H1 (cell line): ENCODE data around the gene CCDC106. TPM values are rescaled to one million over a fixed set of nuclear protein-coding genes. Genes with fewer than 3 reads are reported as not detected.

Experiments used
- polyA plus RNA-seq, 7 experiments: library from polyadenylated mRNA; depleted of rRNA in 3 of 7; stranded (reverse) in 5 of 7; unstranded in 2 of 7; fragments of >200 nt in 5 of 7; fragments of 200-250 nt in 2 of 7; gene quantifications; 1 replicate in 5 of 7; 2 replicates in 1 of 7; 4 replicates in 1 of 7; pipeline versions ENCODE4 v1.2.1 to v1.2.3, GENCODE V29; 2011 to 2013; ENCODE audit warnings: missing spikeins in 2 of 7, mixed read lengths in 2 of 7
- total RNA-seq: library from RNA; stranded (reverse); fragmentation: NEBNext Ultra II Directional; extraction: Animal tissue kit (Norgen Biotek cat#: 25700); gene quantifications from 2 replicates; pipeline ENCODE4 v1.2.1, GENCODE V29; 2021
- TF ChIP-seq, protein P1 (sequence below): fragments of 300-600 bp; sonication (generic); IDR thresholded peaks from 2 replicates; pipeline ENCODE4 v1.7.1; 2012; ENCODE audit warnings: low read length, moderate library complexity, mild to moderate bottlenecking, inconsistent platforms; ENCODE audit not compliant: insufficient replicate concordance

The CCDC106 gene
- total and polyA plus RNA-seq, 2 of the 8 experiments (the other 6 are each of a cell fraction or from before 2014, with no cell fraction given) = 12.0 to 20.1 TPM

DNA sequence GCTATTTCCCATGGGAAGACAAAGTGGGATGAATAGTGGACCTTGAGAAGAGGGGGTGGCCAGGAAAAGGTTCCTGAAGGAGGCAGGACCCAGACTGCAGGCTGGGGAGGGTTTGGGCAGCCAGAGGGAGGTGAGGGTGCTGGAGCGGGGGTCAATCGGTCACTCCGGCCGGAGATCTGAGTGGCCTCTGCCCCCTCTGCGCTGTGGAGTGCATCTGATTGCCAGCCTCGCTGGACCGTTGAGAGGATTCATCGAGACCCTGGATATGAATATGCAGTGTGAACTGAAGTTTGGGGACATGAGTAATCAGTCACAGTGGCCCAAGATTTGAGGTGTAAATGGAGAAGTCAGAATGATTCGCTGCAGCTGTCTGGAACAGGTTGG lies 12.7 kb upstream of the CCDC106 start (continued):
- TF ChIP-seq, protein P1, sequence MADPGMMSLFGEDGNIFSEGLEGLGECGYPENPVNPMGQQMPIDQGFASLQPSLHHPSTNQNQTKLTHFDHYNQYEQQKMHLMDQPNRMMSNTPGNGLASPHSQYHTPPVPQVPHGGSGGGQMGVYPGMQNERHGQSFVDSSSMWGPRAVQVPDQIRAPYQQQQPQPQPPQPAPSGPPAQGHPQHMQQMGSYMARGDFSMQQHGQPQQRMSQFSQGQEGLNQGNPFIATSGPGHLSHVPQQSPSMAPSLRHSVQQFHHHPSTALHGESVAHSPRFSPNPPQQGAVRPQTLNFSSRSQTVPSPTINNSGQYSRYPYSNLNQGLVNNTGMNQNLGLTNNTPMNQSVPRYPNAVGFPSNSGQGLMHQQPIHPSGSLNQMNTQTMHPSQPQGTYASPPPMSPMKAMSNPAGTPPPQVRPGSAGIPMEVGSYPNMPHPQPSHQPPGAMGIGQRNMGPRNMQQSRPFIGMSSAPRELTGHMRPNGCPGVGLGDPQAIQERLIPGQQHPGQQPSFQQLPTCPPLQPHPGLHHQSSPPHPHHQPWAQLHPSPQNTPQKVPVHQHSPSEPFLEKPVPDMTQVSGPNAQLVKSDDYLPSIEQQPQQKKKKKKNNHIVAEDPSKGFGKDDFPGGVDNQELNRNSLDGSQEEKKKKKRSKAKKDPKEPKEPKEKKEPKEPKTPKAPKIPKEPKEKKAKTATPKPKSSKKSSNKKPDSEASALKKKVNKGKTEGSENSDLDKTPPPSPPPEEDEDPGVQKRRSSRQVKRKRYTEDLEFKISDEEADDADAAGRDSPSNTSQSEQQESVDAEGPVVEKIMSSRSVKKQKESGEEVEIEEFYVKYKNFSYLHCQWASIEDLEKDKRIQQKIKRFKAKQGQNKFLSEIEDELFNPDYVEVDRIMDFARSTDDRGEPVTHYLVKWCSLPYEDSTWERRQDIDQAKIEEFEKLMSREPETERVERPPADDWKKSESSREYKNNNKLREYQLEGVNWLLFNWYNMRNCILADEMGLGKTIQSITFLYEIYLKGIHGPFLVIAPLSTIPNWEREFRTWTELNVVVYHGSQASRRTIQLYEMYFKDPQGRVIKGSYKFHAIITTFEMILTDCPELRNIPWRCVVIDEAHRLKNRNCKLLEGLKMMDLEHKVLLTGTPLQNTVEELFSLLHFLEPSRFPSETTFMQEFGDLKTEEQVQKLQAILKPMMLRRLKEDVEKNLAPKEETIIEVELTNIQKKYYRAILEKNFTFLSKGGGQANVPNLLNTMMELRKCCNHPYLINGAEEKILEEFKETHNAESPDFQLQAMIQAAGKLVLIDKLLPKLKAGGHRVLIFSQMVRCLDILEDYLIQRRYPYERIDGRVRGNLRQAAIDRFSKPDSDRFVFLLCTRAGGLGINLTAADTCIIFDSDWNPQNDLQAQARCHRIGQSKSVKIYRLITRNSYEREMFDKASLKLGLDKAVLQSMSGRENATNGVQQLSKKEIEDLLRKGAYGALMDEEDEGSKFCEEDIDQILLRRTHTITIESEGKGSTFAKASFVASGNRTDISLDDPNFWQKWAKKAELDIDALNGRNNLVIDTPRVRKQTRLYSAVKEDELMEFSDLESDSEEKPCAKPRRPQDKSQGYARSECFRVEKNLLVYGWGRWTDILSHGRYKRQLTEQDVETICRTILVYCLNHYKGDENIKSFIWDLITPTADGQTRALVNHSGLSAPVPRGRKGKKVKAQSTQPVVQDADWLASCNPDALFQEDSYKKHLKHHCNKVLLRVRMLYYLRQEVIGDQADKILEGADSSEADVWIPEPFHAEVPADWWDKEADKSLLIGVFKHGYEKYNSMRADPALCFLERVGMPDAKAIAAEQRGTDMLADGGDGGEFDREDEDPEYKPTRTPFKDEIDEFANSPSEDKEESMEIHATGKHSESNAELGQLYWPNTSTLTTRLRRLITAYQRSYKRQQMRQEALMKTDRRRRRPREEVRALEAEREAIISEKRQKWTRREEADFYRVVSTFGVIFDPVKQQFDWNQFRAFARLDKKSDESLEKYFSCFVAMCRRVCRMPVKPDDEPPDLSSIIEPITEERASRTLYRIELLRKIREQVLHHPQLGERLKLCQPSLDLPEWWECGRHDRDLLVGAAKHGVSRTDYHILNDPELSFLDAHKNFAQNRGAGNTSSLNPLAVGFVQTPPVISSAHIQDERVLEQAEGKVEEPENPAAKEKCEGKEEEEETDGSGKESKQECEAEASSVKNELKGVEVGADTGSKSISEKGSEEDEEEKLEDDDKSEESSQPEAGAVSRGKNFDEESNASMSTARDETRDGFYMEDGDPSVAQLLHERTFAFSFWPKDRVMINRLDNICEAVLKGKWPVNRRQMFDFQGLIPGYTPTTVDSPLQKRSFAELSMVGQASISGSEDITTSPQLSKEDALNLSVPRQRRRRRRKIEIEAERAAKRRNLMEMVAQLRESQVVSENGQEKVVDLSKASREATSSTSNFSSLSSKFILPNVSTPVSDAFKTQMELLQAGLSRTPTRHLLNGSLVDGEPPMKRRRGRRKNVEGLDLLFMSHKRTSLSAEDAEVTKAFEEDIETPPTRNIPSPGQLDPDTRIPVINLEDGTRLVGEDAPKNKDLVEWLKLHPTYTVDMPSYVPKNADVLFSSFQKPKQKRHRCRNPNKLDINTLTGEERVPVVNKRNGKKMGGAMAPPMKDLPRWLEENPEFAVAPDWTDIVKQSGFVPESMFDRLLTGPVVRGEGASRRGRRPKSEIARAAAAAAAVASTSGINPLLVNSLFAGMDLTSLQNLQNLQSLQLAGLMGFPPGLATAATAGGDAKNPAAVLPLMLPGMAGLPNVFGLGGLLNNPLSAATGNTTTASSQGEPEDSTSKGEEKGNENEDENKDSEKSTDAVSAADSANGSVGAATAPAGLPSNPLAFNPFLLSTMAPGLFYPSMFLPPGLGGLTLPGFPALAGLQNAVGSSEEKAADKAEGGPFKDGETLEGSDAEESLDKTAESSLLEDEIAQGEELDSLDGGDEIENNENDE = no peak
